ENCODE data around the gene ACSF2. TPM values are rescaled to one million over a fixed set of nuclear protein-coding genes. Genes with fewer than 3 reads are reported as not detected.
"Not testable (repeated sequence)": the region's sequence is repeated elsewhere in the genome, so short reads cannot be mapped to it uniquely, and the experiment has no call there.

ACSF2 gene
- total RNA-seq, 2 experiments from 2014 or later, result 33.1 to 33.4 TPM

- DNase-seq (peak; percentile 42), ATAC-seq (peak; percentile 50)
- H3K9me3 Mint-ChIP-seq (ENCODE audit: insufficient read depth), result no peaks in the 10 kb centered on the region
- ChIA-PET CTCF (interaction anchor here (0.7 to 4.5 kb wide), 8 partner anchors 8 to 52 kb away, joined by 3 to 44 read pairs (median 4); partner anchors contain the start of genes LRRC59 and RSAD1), POLR2A (interaction anchor here (1.0 to 1.9 kb wide), 4 partner anchors 30 to 55 kb away, joined by 3 to 14 read pairs (median 4); partner anchors contain the start of genes EME1 and LRRC59)
- peak overlapping the region; percentile 79 for H3K27ac Mint-ChIP-seq
- peaks cover 28% of the 10 kb centered on the region for H3K4me1 Mint-ChIP-seq (ENCODE audit: low read depth)
- H3K27me3 Mint-ChIP-seq (ENCODE audit: low read depth), result no peaks in the 10 kb centered on the region
- H3K36me3 Mint-ChIP-seq (ENCODE audit: low read depth), result peaks cover 2% of the 10 kb centered on the region
- H3K4me3 Mint-ChIP-seq, result peak overlapping the region; percentile 82
Measured at GRCh38 chr17:50426814-50427787, 1.1 kb downstream of the ACSF2 start.

- ATAC-seq; H3K27me3 Mint-ChIP-seq (ENCODE audit: low read depth); POLR2A ChIA-PET; H3K36me3 Mint-ChIP-seq (ENCODE audit: low read depth); DNase-seq; H3K9me3 Mint-ChIP-seq (ENCODE audit: insufficient read depth); H3K4me3 Mint-ChIP-seq: not testable (repeated sequence)
- CTCF ChIA-PET, result interaction anchor here (0.9 to 4.5 kb wide), 3 partner anchors 9 to 51 kb away, joined by 4 to 44 read pairs (median 11); partner anchors contain the start of genes LRRC59 and RSAD1
- peak overlapping the region; percentile 30 for H3K27ac Mint-ChIP-seq
- peaks cover 29% of the 10 kb centered on the region for H3K4me1 Mint-ChIP-seq (ENCODE audit: low read depth)
Measured at GRCh38 chr17:50428126-50428525, 2.1 kb downstream of the ACSF2 start.

GRCh38 chr17:50428831-50429424 lies 2.9 kb downstream of the ACSF2 start:
- DNase-seq (no peak), ATAC-seq (no peak)
- POLR2A ChIA-PET, result no interaction called here
- Mint-ChIP-seq H3K4me3 (no peak overlapping the region), H3K36me3 (ENCODE audit: low read depth) (peaks cover 2% of the 10 kb centered on the region), H3K27ac (no peak overlapping the region), H3K27me3 (ENCODE audit: low read depth) (no peaks in the 10 kb centered on the region), H3K9me3 (ENCODE audit: insufficient read depth) (no peaks in the 10 kb centered on the region), H3K4me1 (ENCODE audit: low read depth) (peaks cover 33% of the 10 kb centered on the region)
- CTCF ChIA-PET, result interaction anchor here (1.0 kb wide), 1 partner anchor 32 kb away, joined by 3 read pairs; the partner anchor contains the start of gene LRRC59

- Mint-ChIP-seq H3K36me3 (ENCODE audit: low read depth) (peaks cover 2% of the 10 kb centered on the region), H3K4me3 (no peak overlapping the region), H3K27me3 (ENCODE audit: low read depth) (no peaks in the 10 kb centered on the region), H3K9me3 (ENCODE audit: insufficient read depth) (no peaks in the 10 kb centered on the region), H3K4me1 (ENCODE audit: low read depth) (peaks cover 33% of the 10 kb centered on the region), H3K27ac (no peak overlapping the region)
- CTCF ChIA-PET, result no interaction called here
- DNase-seq (no peak), ATAC-seq (no peak)
- POLR2A ChIA-PET, result interaction anchor here (1.2 kb wide), 1 partner anchor 32 kb away, joined by 5 read pairs; the partner anchor contains the start of gene LRRC59
Measured at GRCh38 chr17:50429793-50430192, 3.8 kb downstream of the ACSF2 start.

- ATAC-seq (no peak), DNase-seq (no peak)
- no peak overlapping the region for H3K27ac Mint-ChIP-seq
- H3K27me3 Mint-ChIP-seq (ENCODE audit: low read depth), result no peaks in the 10 kb centered on the region
- no peak overlapping the region for H3K4me3 Mint-ChIP-seq
- peaks cover 25% of the 10 kb centered on the region for H3K4me1 Mint-ChIP-seq (ENCODE audit: low read depth)
- H3K36me3 Mint-ChIP-seq (ENCODE audit: low read depth), result peaks cover 2% of the 10 kb centered on the region
- ChIA-PET CTCF (interaction anchor here (0.9 to 1.4 kb wide), 2 partner anchors 9 to 47 kb away, joined by 3 to 5 read pairs; partner anchors contain the start of gene RSAD1), POLR2A (interaction anchor here (1.2 kb wide), 1 partner anchor 34 kb away, joined by 5 read pairs; the partner anchor contains the start of gene LRRC59)
- H3K9me3 Mint-ChIP-seq (ENCODE audit: insufficient read depth), result no peaks in the 10 kb centered on the region
Measured at GRCh38 chr17:50430821-50431618, 5.0 kb downstream of the ACSF2 start.

- Mint-ChIP-seq H3K4me3 (no peak overlapping the region), H3K4me1 (ENCODE audit: low read depth) (peaks cover 19% of the 10 kb centered on the region), H3K27me3 (ENCODE audit: low read depth) (no peaks in the 10 kb centered on the region), H3K9me3 (ENCODE audit: insufficient read depth) (no peaks in the 10 kb centered on the region), H3K27ac (no peak overlapping the region), H3K36me3 (ENCODE audit: low read depth) (peaks cover 2% of the 10 kb centered on the region)
- DNase-seq (no peak), ATAC-seq (no peak)
- ChIA-PET CTCF (interaction anchor here (0.9 kb wide), 1 partner anchor 11 kb away, joined by 5 read pairs; no protein-coding TSS in a partner anchor), POLR2A (interaction anchor here (0.9 kb wide), 1 partner anchor 10 kb away, joined by 3 read pairs; no protein-coding TSS in a partner anchor)
Measured at GRCh38 chr17:50432125-50432762, 6.2 kb downstream of the ACSF2 start.

GRCh38 chr17:50437409-50437808 lies 11.4 kb downstream of the ACSF2 start:
- H3K4me1 Mint-ChIP-seq (ENCODE audit: low read depth), result peaks cover 11% of the 10 kb centered on the region
- CTCF ChIA-PET, result interaction anchor here (1.0 to 2.3 kb wide), 5 partner anchors 9 to 343 kb away, joined by 4 to 6 read pairs (median 4); partner anchors contain the start of gene LRRC59
- POLR2A ChIA-PET, result no interaction called here
- ATAC-seq, result no peak
- H3K27me3 Mint-ChIP-seq (ENCODE audit: low read depth), result no peaks in the 10 kb centered on the region
- H3K4me3 Mint-ChIP-seq, result no peak overlapping the region
- no peaks in the 10 kb centered on the region for H3K9me3 Mint-ChIP-seq (ENCODE audit: insufficient read depth)
- H3K27ac Mint-ChIP-seq, result no peak overlapping the region
- DNase-seq, result no peak
- H3K36me3 Mint-ChIP-seq (ENCODE audit: low read depth), result no peaks in the 10 kb centered on the region

GRCh38 chr17:50439008-50439407 lies 13.0 kb downstream of the ACSF2 start:
- CTCF ChIA-PET, result no interaction called here
- no peak overlapping the region for H3K4me3 Mint-ChIP-seq

GRCh38 chr17:50440172-50440837 lies 14.3 kb downstream of the ACSF2 start:
- ATAC-seq, result no peak
- H3K27me3 Mint-ChIP-seq (ENCODE audit: low read depth), result no peaks in the 10 kb centered on the region
- CTCF ChIA-PET, result interaction anchor here (1.4 kb wide), 1 partner anchor 43 kb away, joined by 6 read pairs; the partner anchor contains the start of gene LRRC59

More at GRCh38 chr17:50439008-50439407, 13.0 kb downstream of the ACSF2 start:
- no peak for ATAC-seq
- POLR2A ChIA-PET, result no interaction called here
- no peak for DNase-seq
- Mint-ChIP-seq H3K36me3 (ENCODE audit: low read depth) (no peaks in the 10 kb centered on the region), H3K4me1 (ENCODE audit: low read depth) (peaks cover 3% of the 10 kb centered on the region), H3K9me3 (ENCODE audit: insufficient read depth) (no peaks in the 10 kb centered on the region), H3K27me3 (ENCODE audit: low read depth) (no peaks in the 10 kb centered on the region), H3K27ac (no peak overlapping the region)

More at GRCh38 chr17:50440172-50440837, 14.3 kb downstream of the ACSF2 start:
- POLR2A ChIA-PET, result no interaction called here
- H3K27ac Mint-ChIP-seq, result no peak overlapping the region
- H3K36me3 Mint-ChIP-seq (ENCODE audit: low read depth), result no peaks in the 10 kb centered on the region
- DNase-seq, result no peak
- H3K4me1 Mint-ChIP-seq (ENCODE audit: low read depth), result no peaks in the 10 kb centered on the region
- no peak overlapping the region for H3K4me3 Mint-ChIP-seq
- no peaks in the 10 kb centered on the region for H3K9me3 Mint-ChIP-seq (ENCODE audit: insufficient read depth)
